Neural crest cell (in vitro differentiated cells): ENCODE data around the gene ZMIZ1. TPM values are rescaled to one million over a fixed set of nuclear protein-coding genes. Genes with fewer than 3 reads are reported as not detected.
"Not testable (repeated sequence)": the region's sequence is repeated elsewhere in the genome, so short reads cannot be mapped to it uniquely, and the experiment has no call there.

ENCODE experiments used
- DNase-seq: peaks from one replicate; pipeline ENCODE4 v3.0.0; 2021; ENCODE audit warnings: low read depth, mixed read lengths, low spot score
- H3K27ac Mint-ChIP-seq: one replicate; pipeline ENCODE4 v1.8.0; 2021; ENCODE audit warnings: mild to moderate bottlenecking, mixed read lengths; ENCODE audit not compliant: unreplicated experiment
- H3K27me3 Mint-ChIP-seq: 2 replicates; pipeline ENCODE4 v1.8.0; 2021; ENCODE audit warnings: low read depth, mild to moderate bottlenecking, mixed read lengths
- H3K36me3 Mint-ChIP-seq: 2 replicates; pipeline ENCODE4 v1.8.0; 2021; ENCODE audit warnings: low read depth, mild to moderate bottlenecking, mixed read lengths
- H3K4me1 Mint-ChIP-seq: 2 replicates; pipeline ENCODE4 v1.8.0; 2021; ENCODE audit warnings: mixed read lengths
- H3K4me3 Mint-ChIP-seq: one replicate; pipeline ENCODE4 v1.8.0; 2021; ENCODE audit warnings: mild to moderate bottlenecking, mixed read lengths
- H3K9me3 Mint-ChIP-seq: 2 replicates; pipeline ENCODE4 v1.8.0; 2021; ENCODE audit warnings: mixed read lengths
- CTCF ChIP-seq: fragments of 200-600 bp; sonication (generic); conservative IDR thresholded peaks from 2 replicates; pipeline ENCODE4 v1.5.0; 2021; ENCODE audit warnings: antibody characterized with exemption, mild to moderate bottlenecking
- total RNA-seq: library from RNA; stranded (reverse); gene quantifications from 2 replicates; pipeline ENCODE4 v1.2.1, GENCODE V29; 2021

Gene ZMIZ1
- total RNA-seq, 1 donor from 2014 or later: 92.0 TPM

GRCh38 chr10:79336739-79337138 lies 268.0 kb downstream of the ZMIZ1 start:
- peaks cover 3% of the 10 kb centered on the region for H3K9me3 Mint-ChIP-seq
- H3K36me3 Mint-ChIP-seq: no peaks in the 10 kb centered on the region
- DNase-seq: no peak
- TF ChIP-seq CTCF: no peak
- no peak overlapping the region for H3K4me3 Mint-ChIP-seq
- H3K27ac Mint-ChIP-seq: no peak overlapping the region
- H3K27me3 Mint-ChIP-seq: no peaks in the 10 kb centered on the region
- H3K4me1 Mint-ChIP-seq: peaks cover 12% of the 10 kb centered on the region

GRCh38 chr10:79337783-79338469 lies 269.2 kb downstream of the ZMIZ1 start:
- not testable (repeated sequence) for H3K27ac Mint-ChIP-seq, H3K4me3 Mint-ChIP-seq, H3K36me3 Mint-ChIP-seq, H3K9me3 Mint-ChIP-seq, H3K27me3 Mint-ChIP-seq, DNase-seq
- H3K4me1 Mint-ChIP-seq: peaks cover 12% of the 10 kb centered on the region

- Mint-ChIP-seq H3K4me1 (peaks cover 12% of the 10 kb centered on the region), H3K27ac (no peak overlapping the region)
These were observed 270.5 kb downstream of the ZMIZ1 start for GRCh38 chr10:79339266-79339665.

GRCh38 chr10:79340646-79341244 lies 272.0 kb downstream of the ZMIZ1 start:
- Mint-ChIP-seq H3K4me3 (no peak overlapping the region), H3K27ac (no peak overlapping the region), H3K27me3 (no peaks in the 10 kb centered on the region), H3K9me3 (no peaks in the 10 kb centered on the region), H3K36me3 (no peaks in the 10 kb centered on the region), H3K4me1 (peaks cover 9% of the 10 kb centered on the region)
- TF ChIP-seq CTCF: no peak
- DNase-seq: no peak

More at GRCh38 chr10:79339266-79339665, 270.5 kb downstream of the ZMIZ1 start:
- H3K36me3 Mint-ChIP-seq: no peaks in the 10 kb centered on the region
- H3K4me3 Mint-ChIP-seq: no peak overlapping the region
- DNase-seq: no peak
- TF ChIP-seq CTCF: no peak
- H3K27me3 Mint-ChIP-seq: no peaks in the 10 kb centered on the region
- H3K9me3 Mint-ChIP-seq: no peaks in the 10 kb centered on the region

- no peak for TF ChIP-seq CTCF
- no peak for DNase-seq
- no peak overlapping the region for H3K4me3 Mint-ChIP-seq
- H3K36me3 Mint-ChIP-seq: no peaks in the 10 kb centered on the region
- peaks cover 4% of the 10 kb centered on the region for H3K4me1 Mint-ChIP-seq
- H3K9me3 Mint-ChIP-seq: no peaks in the 10 kb centered on the region
- no peaks in the 10 kb centered on the region for H3K27me3 Mint-ChIP-seq
- H3K27ac Mint-ChIP-seq: no peak overlapping the region
These were observed 273.6 kb downstream of the ZMIZ1 start for GRCh38 chr10:79342295-79342761.
